ENCODE data around the gene NAA25. TPM values are rescaled to one million over a fixed set of nuclear protein-coding genes. Genes with fewer than 3 reads are reported as not detected.
A peak's percentile ranks its signal among the peaks of the same experiment; 100 is the strongest.

Gene NAA25
- total and polyA plus RNA-seq, 4 donors = 3.1 to 17.7 (median 10.8) TPM

DNA sequence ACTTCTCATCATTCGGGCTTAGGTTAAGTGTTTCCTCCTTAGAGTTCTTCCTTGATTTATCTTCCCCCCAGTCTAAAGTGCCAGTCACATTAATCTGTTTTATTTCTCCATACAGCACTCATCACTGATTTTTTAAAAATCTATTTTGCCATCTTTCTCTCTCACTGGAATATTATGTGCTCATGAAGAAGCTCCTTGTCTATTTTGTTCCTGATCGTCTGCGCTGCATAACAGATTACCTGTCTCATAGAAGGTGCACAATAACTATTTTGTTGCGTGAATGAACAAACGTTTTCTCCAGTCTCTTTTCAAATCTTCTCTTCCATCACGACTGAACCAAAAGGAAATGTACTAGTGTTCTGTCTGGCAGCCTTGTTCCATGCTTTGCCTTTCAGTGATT, 92.6 kb downstream of the NAA25 start (continued):
- TF ChIP-seq, protein P1, sequence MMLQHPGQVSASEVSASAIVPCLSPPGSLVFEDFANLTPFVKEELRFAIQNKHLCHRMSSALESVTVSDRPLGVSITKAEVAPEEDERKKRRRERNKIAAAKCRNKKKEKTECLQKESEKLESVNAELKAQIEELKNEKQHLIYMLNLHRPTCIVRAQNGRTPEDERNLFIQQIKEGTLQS (IDR thresholded peaks at IDR 0.05) = no peak

DNA sequence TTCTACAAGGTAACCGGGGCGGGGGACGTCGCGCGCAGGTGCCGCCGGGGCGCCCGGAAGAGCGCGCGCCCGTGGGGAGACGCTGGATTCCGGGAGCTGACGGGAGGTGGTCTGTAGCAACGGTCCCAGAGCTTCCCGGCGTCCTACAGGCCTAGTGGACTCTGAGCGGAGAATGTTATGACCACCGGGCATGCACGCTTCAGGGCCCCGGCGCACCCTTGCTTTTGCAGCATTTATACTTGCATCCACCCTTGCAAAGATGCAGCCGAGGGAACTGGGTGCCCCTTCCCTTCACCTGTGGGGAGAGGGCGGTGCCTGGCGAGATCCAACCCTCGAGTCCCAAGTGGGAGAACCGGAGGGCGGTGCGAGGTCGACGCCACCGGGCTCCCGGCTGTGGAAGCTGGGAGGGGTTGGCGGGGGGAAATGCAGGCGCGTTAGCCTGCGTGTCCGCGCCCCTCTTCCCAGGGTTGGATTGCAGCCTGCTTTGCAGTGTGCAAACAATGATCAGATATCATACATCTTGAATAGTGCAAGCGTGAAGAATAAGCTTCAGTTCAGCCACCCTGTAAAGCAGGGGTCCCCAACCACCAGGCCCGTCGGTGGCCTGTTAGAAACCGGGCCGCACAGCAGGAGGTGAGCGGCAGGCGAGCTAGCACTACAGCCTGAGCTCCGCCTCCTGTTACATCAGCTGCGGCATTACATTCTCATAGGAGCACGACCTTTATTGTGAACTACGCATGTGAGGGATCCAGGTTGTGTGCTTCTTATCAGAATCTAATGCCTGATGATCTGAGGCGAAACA, 94.8 kb downstream of the NAA25 start:
- Histone ChIP-seq H3K27ac (ENCODE audit: low read depth in 1 of 2, low read length in 2 of 2) (peak overlapping the region; percentile 82 to 95), H3K9ac (ENCODE audit: low read depth in 1 of 2, low read length in 2 of 2) (peak overlapping the region; percentile 32 to 87), H3K4me1 (ENCODE audit: control insufficient read depth in 4 of 4, insufficient read depth in 4 of 4, low read length in 3 of 4) (peaks cover 9 to 32% (median 20%) of the 10 kb centered on the region in 4 donors), H3K4me3 (ENCODE audit: low read depth in 1 of 3, low read length in 3 of 3) (peak overlapping the region; percentile 66 to 96 (median 90)), H3K36me3 (ENCODE audit: control insufficient read depth in 4 of 4, insufficient read depth in 3 of 4, low read depth in 1 of 4, low read length in 3 of 4) (peaks cover 0 to 9% (median 1%) of the 10 kb centered on the region in 4 donors), H3K9me3 (ENCODE audit: control insufficient read depth in 4 of 4, low read length in 3 of 4) (no peaks in the 10 kb centered on the region), H3K27me3 (ENCODE audit: control insufficient read depth in 4 of 4, insufficient read depth in 4 of 4, low read length in 3 of 4) (no peaks in the 10 kb centered on the region)
- DNase-seq (ENCODE audit: low spot score) = peak; percentile 62
- TF ChIP-seq RAD21 (IDR thresholded peaks at IDR 0.05) (peak in 1 of 2 donors; percentile 33), TAF1 (conservative IDR thresholded peaks at IDR 0.05) (peak; percentile 49), HNF4G (IDR thresholded peaks at IDR 0.05) (no peak), RXRA (IDR thresholded peaks at IDR 0.05) (peak; percentile 60 to 80), GABPA (IDR thresholded peaks at IDR 0.05 in 1 of 2, conservative IDR thresholded peaks at IDR 0.05 in 1 of 2) (no peak), EGR1 (IDR thresholded peaks at IDR 0.05; ENCODE audit: low read depth in 2 of 2) (no peak), YY1 (IDR thresholded peaks at IDR 0.05) (no peak), NR2F2 (IDR thresholded peaks at IDR 0.05) (peak; percentile 56), HNF4A (conservative IDR thresholded peaks at IDR 0.05) (peak in 1 of 2 donors; percentile 17), FOXA1 (IDR thresholded peaks at IDR 0.05) (no peak), FOXA2 (IDR thresholded peaks at IDR 0.05) (no peak), SP1 (IDR thresholded peaks at IDR 0.05) (peak; percentile 53), JUND (IDR thresholded peaks at IDR 0.05) (peak in 1 of 2 donors; percentile 15)
- TF ChIP-seq, protein P2, sequence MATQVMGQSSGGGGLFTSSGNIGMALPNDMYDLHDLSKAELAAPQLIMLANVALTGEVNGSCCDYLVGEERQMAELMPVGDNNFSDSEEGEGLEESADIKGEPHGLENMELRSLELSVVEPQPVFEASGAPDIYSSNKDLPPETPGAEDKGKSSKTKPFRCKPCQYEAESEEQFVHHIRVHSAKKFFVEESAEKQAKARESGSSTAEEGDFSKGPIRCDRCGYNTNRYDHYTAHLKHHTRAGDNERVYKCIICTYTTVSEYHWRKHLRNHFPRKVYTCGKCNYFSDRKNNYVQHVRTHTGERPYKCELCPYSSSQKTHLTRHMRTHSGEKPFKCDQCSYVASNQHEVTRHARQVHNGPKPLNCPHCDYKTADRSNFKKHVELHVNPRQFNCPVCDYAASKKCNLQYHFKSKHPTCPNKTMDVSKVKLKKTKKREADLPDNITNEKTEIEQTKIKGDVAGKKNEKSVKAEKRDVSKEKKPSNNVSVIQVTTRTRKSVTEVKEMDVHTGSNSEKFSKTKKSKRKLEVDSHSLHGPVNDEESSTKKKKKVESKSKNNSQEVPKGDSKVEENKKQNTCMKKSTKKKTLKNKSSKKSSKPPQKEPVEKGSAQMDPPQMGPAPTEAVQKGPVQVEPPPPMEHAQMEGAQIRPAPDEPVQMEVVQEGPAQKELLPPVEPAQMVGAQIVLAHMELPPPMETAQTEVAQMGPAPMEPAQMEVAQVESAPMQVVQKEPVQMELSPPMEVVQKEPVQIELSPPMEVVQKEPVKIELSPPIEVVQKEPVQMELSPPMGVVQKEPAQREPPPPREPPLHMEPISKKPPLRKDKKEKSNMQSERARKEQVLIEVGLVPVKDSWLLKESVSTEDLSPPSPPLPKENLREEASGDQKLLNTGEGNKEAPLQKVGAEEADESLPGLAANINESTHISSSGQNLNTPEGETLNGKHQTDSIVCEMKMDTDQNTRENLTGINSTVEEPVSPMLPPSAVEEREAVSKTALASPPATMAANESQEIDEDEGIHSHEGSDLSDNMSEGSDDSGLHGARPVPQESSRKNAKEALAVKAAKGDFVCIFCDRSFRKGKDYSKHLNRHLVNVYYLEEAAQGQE (IDR thresholded peaks at IDR 0.05) = peak; percentile 65
- TF ChIP-seq, protein P1 (IDR thresholded peaks at IDR 0.05) = peak; percentile 53
- TF ChIP-seq, protein P3, sequence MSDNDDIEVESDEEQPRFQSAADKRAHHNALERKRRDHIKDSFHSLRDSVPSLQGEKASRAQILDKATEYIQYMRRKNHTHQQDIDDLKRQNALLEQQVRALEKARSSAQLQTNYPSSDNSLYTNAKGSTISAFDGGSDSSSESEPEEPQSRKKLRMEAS (IDR thresholded peaks at IDR 0.05) = peak; percentile 62
- TF ChIP-seq, protein P4, sequence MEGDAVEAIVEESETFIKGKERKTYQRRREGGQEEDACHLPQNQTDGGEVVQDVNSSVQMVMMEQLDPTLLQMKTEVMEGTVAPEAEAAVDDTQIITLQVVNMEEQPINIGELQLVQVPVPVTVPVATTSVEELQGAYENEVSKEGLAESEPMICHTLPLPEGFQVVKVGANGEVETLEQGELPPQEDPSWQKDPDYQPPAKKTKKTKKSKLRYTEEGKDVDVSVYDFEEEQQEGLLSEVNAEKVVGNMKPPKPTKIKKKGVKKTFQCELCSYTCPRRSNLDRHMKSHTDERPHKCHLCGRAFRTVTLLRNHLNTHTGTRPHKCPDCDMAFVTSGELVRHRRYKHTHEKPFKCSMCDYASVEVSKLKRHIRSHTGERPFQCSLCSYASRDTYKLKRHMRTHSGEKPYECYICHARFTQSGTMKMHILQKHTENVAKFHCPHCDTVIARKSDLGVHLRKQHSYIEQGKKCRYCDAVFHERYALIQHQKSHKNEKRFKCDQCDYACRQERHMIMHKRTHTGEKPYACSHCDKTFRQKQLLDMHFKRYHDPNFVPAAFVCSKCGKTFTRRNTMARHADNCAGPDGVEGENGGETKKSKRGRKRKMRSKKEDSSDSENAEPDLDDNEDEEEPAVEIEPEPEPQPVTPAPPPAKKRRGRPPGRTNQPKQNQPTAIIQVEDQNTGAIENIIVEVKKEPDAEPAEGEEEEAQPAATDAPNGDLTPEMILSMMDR (IDR thresholded peaks at IDR 0.05; ENCODE audit: low read depth, low read length, missing input control) = no peak
- TF ChIP-seq, protein P5, sequence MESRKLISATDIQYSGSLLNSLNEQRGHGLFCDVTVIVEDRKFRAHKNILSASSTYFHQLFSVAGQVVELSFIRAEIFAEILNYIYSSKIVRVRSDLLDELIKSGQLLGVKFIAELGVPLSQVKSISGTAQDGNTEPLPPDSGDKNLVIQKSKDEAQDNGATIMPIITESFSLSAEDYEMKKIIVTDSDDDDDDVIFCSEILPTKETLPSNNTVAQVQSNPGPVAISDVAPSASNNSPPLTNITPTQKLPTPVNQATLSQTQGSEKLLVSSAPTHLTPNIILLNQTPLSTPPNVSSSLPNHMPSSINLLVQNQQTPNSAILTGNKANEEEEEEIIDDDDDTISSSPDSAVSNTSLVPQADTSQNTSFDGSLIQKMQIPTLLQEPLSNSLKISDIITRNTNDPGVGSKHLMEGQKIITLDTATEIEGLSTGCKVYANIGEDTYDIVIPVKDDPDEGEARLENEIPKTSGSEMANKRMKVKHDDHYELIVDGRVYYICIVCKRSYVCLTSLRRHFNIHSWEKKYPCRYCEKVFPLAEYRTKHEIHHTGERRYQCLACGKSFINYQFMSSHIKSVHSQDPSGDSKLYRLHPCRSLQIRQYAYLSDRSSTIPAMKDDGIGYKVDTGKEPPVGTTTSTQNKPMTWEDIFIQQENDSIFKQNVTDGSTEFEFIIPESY (IDR thresholded peaks at IDR 0.05) = no peak
- WGBS = 1% methylated on average over 54 of the region's 54 CpGs

Measured in liver (tissue), 9 donors.